Measurements from ENCODE around the gene LITAF. TPM values are rescaled to one million over a fixed set of nuclear protein-coding genes. Genes with fewer than 3 reads are reported as not detected.

LITAF gene
- polyA plus RNA-seq, 1 donor from 2014 or later = 0.31 TPM

DNA sequence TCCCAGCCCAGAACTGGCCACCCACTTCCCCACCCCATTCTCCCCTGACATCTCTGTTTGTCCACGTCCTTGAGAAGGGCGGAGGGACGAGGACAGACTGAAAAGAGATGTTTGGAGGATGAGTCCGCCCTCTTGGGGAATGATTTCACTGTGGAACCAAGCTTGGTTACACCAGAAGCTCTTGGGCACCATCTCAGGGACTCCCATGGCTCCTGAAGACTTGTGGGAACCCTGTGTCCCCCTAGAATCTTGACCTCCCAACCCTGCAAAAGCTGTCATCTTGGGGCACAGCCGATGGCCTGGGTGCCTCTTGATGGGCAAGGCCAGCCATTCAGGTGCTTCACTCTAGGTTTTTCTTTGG is 25.9 kb upstream of the LITAF start:
- no peak overlapping the region for H2AFZ ChIP-seq (ENCODE audit: low read depth, low read length)
- H3K9me2 ChIP-seq (ENCODE audit: insufficient read depth, low read length) = no peaks in the 10 kb centered on the region
- no peak overlapping the region for H3K4me3 ChIP-seq (ENCODE audit: low read length)
- no peaks in the 10 kb centered on the region for H3K36me3 ChIP-seq (ENCODE audit: insufficient read depth, low read length)
- H4K20me1 ChIP-seq (ENCODE audit: insufficient read depth) = no peaks in the 10 kb centered on the region
- no peak overlapping the region for H3K27ac ChIP-seq (ENCODE audit: low read length)
- H3F3A ChIP-seq (ENCODE audit: insufficient read depth, low read length, poor library complexity, severe bottlenecking) = no peaks in the 10 kb centered on the region
- no peak for TF ChIP-seq REST (IDR thresholded peaks at IDR 0.05; ENCODE audit: borderline replicate concordance)
- TF ChIP-seq TAF1 (IDR thresholded peaks at IDR 0.05; ENCODE audit: low read depth) = no peak
- TF ChIP-seq POLR2AphosphoS5 (IDR thresholded peaks at IDR 0.05) = no peak
- no peak for TF ChIP-seq EZH2 (IDR thresholded peaks at IDR 0.05; ENCODE audit: borderline replicate concordance, insufficient read depth, low read length, poor library complexity, severe bottlenecking)
- TF ChIP-seq EP300 (conservative IDR thresholded peaks at IDR 0.05; ENCODE audit: poor library complexity, severe bottlenecking) = no peak
- TF ChIP-seq MXI1 (conservative IDR thresholded peaks at IDR 0.05; ENCODE audit: poor library complexity, severe bottlenecking) = no peak
- TF ChIP-seq RAD21 (conservative IDR thresholded peaks at IDR 0.05) = no peak
- TF ChIP-seq SMC3 (conservative IDR thresholded peaks at IDR 0.05; ENCODE audit: poor library complexity) = no peak
- TF ChIP-seq CTCF (IDR thresholded peaks at IDR 0.05; ENCODE audit: poor library complexity, severe bottlenecking) = no peak
- no peaks in the 10 kb centered on the region for H3K27me3 ChIP-seq (ENCODE audit: insufficient read depth, low read depth, low read length)
- no peaks in the 10 kb centered on the region for H3K79me2 ChIP-seq (replicated peaks; ENCODE audit: insufficient read depth, low read length)
- no peaks in the 10 kb centered on the region for H3K9me3 ChIP-seq (ENCODE audit: low read length)
- no peak overlapping the region for H3K9ac ChIP-seq (ENCODE audit: low read length)
- no peak overlapping the region for H3K4me2 ChIP-seq (ENCODE audit: low read length)

DNA sequence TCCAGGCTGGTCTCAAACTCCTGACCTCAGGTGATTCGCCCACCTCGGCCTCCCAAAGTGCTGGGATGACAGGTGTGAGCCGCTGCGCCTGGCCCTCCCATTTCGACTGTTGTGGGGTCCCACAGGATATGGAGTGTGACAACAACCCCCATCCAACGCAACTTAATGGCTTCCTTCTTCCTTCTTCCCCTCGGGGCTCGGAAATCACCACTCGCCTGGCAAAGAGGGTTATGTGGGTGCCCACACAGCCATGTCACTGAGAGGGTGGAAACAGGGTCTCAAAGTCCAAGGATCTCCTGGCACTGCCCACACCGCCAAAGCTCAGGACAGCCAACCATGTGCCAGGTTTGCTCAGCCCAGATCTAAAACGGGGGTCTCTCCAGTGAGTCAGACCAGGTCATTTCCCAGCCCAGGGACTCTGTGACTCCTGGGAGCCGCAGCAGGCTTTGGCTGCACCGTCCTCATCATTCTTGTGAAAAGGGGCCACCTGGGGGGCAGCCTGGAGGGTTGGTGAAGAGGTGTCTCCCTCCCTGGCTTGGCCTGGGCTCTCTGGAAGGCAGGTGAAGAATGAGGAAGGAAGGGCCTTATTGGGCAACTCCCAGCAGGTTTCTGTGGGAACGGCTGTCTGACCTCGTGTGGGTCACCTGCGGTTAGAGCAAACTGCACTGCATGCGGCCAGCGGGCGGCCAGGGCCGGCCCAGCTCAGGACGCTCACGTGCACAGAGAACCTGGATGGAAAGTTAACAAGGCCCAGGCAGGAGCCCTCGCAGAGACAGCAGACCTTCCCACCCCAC is 25.3 kb upstream of the LITAF start:
- H3K27ac ChIP-seq (ENCODE audit: low read length) = no peak overlapping the region
- no peaks in the 10 kb centered on the region for H3K36me3 ChIP-seq (ENCODE audit: insufficient read depth, low read length)
- no peak overlapping the region for H3K4me3 ChIP-seq (ENCODE audit: low read length)
- no peak overlapping the region for H3K9ac ChIP-seq (ENCODE audit: low read length)
- H4K20me1 ChIP-seq (ENCODE audit: insufficient read depth) = no peaks in the 10 kb centered on the region
- TF ChIP-seq RAD21 (conservative IDR thresholded peaks at IDR 0.05) (no peak), EP300 (conservative IDR thresholded peaks at IDR 0.05; ENCODE audit: poor library complexity, severe bottlenecking) (no peak), MXI1 (conservative IDR thresholded peaks at IDR 0.05; ENCODE audit: poor library complexity, severe bottlenecking) (no peak), POLR2AphosphoS5 (IDR thresholded peaks at IDR 0.05) (no peak), REST (IDR thresholded peaks at IDR 0.05; ENCODE audit: borderline replicate concordance) (no peak), TAF1 (IDR thresholded peaks at IDR 0.05; ENCODE audit: low read depth) (no peak), EZH2 (IDR thresholded peaks at IDR 0.05; ENCODE audit: borderline replicate concordance, insufficient read depth, low read length, poor library complexity, severe bottlenecking) (no peak), CTCF (IDR thresholded peaks at IDR 0.05; ENCODE audit: poor library complexity, severe bottlenecking) (no peak), SMC3 (conservative IDR thresholded peaks at IDR 0.05; ENCODE audit: poor library complexity) (no peak)
- H3K4me2 ChIP-seq (ENCODE audit: low read length) = no peak overlapping the region
- no peaks in the 10 kb centered on the region for H3K9me3 ChIP-seq (ENCODE audit: low read length)
- H3F3A ChIP-seq (ENCODE audit: insufficient read depth, low read length, poor library complexity, severe bottlenecking) = no peaks in the 10 kb centered on the region
- H2AFZ ChIP-seq (ENCODE audit: low read depth, low read length) = no peak overlapping the region
- H3K27me3 ChIP-seq (ENCODE audit: insufficient read depth, low read depth, low read length) = no peaks in the 10 kb centered on the region
- H3K79me2 ChIP-seq (replicated peaks; ENCODE audit: insufficient read depth, low read length) = no peaks in the 10 kb centered on the region
- H3K9me2 ChIP-seq (ENCODE audit: insufficient read depth, low read length) = no peaks in the 10 kb centered on the region
